ENCODE data around the gene CCL28.
"Not testable (repeated sequence)": the region's sequence is repeated elsewhere in the genome, so short reads cannot be mapped to it uniquely, and the experiment has no call there.

DNA sequence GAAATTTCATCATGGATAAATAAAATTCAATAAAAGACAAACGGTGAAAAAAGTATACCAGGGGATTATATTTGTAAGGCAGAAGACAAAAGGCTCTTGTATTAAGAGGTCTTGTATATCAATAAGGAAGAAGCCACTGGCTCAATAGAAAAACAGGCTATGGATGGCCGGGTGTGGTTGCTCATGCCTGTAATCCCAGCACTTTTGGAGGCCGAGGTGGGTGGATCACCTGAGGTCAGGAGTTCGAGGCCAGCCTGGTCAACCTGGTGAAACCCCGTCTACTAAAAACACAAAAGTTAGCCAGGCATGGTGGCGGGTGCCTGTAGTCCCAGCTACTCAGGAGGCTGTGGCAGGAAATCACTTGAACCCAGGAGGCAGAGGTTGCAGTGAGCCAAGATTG, 10.9 kb upstream of the CCL28 start:
- TF ChIP-seq, protein P1, sequence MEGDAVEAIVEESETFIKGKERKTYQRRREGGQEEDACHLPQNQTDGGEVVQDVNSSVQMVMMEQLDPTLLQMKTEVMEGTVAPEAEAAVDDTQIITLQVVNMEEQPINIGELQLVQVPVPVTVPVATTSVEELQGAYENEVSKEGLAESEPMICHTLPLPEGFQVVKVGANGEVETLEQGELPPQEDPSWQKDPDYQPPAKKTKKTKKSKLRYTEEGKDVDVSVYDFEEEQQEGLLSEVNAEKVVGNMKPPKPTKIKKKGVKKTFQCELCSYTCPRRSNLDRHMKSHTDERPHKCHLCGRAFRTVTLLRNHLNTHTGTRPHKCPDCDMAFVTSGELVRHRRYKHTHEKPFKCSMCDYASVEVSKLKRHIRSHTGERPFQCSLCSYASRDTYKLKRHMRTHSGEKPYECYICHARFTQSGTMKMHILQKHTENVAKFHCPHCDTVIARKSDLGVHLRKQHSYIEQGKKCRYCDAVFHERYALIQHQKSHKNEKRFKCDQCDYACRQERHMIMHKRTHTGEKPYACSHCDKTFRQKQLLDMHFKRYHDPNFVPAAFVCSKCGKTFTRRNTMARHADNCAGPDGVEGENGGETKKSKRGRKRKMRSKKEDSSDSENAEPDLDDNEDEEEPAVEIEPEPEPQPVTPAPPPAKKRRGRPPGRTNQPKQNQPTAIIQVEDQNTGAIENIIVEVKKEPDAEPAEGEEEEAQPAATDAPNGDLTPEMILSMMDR (IDR thresholded peaks at IDR 0.05; ENCODE audit: insufficient read depth, low read length): not testable (repeated sequence)
- not testable (repeated sequence) for TF ChIP-seq POLR2AphosphoS5 (IDR thresholded peaks at IDR 0.05; ENCODE audit: low read depth)
